ENCODE measurements around the gene ALCAM.

ALCAM gene

GRCh38 chr3:105502333-105502732, 135.6 kb downstream of the ALCAM start:
- TF ChIP-seq, protein P1, sequence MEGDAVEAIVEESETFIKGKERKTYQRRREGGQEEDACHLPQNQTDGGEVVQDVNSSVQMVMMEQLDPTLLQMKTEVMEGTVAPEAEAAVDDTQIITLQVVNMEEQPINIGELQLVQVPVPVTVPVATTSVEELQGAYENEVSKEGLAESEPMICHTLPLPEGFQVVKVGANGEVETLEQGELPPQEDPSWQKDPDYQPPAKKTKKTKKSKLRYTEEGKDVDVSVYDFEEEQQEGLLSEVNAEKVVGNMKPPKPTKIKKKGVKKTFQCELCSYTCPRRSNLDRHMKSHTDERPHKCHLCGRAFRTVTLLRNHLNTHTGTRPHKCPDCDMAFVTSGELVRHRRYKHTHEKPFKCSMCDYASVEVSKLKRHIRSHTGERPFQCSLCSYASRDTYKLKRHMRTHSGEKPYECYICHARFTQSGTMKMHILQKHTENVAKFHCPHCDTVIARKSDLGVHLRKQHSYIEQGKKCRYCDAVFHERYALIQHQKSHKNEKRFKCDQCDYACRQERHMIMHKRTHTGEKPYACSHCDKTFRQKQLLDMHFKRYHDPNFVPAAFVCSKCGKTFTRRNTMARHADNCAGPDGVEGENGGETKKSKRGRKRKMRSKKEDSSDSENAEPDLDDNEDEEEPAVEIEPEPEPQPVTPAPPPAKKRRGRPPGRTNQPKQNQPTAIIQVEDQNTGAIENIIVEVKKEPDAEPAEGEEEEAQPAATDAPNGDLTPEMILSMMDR (IDR thresholded peaks at IDR 0.05; ENCODE audit: low read depth, low read length): no peak
- no peak for DNase-seq (ENCODE audit: low read depth, low spot score)
- in situ Hi-C loops (cut with HindIII; ENCODE audit: low sequenced_read_pairs): no loop called here
- H3K4me3 ChIP-seq (ENCODE audit: low read depth, low read length): no peak overlapping the region

- TF ChIP-seq, protein P1 (IDR thresholded peaks at IDR 0.05; ENCODE audit: low read depth, low read length): no peak
- H3K4me3 ChIP-seq (ENCODE audit: low read depth, low read length): no peak overlapping the region
- no peak for DNase-seq (ENCODE audit: low read depth, low spot score)
- in situ Hi-C loops (cut with HindIII; ENCODE audit: low sequenced_read_pairs): no loop called here
Observed at GRCh38 chr3:105503191-105503593, 136.5 kb downstream of the ALCAM start.

GRCh38 chr3:105504440-105504951, 137.8 kb downstream of the ALCAM start:
- in situ Hi-C loops (cut with HindIII; ENCODE audit: low sequenced_read_pairs): no loop called here
- no peak for DNase-seq (ENCODE audit: low read depth, low spot score)
- H3K4me3 ChIP-seq (ENCODE audit: low read depth, low read length): no peak overlapping the region
- TF ChIP-seq, protein P1 (IDR thresholded peaks at IDR 0.05; ENCODE audit: low read depth, low read length): no peak

DNA sequence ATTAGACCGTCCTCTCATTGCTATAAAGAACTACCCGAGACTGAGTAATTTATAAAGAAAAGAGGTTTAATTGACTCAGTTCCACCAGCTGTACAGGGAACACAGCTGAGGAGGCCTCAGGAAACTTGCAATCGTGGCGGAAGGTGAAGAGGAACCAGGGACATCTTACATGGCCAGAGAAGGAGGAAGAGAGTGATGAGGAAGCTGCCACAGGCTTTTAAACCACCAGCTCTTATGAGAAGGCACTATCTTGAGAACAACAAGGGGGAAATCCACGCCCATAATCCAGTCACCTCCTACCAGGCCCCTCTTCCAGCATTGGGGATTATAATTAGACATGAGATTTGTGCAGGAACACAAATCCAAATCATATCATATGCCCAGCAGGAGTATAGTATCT, 138.5 kb downstream of the ALCAM start:
- in situ Hi-C loops (cut with HindIII; ENCODE audit: low sequenced_read_pairs): no loop called here

DNA sequence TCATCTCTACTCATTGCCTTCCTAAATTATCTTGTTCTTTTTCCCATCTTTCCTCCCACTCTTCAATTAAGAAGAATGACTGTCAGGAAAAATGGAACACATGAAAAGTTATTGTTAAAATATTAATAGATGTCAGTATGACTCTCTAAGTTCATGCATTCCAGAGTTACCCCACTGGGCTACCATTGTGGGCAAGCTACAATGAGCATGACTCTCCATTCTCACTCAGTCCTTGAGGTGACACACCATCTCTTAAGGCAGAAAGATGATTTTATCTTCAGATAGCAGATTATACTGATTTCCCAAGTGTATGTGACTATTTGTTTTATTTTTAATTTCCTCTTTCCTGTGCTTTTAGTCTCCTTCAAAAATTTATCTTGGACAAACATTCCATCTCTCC, 144.3 kb downstream of the ALCAM start:
- in situ Hi-C loops (cut with HindIII; ENCODE audit: low sequenced_read_pairs): no loop called here
- no peak for DNase-seq (ENCODE audit: low read depth, low spot score)
- H3K4me3 ChIP-seq (ENCODE audit: low read depth, low read length): no peak overlapping the region
- TF ChIP-seq, protein P1 (IDR thresholded peaks at IDR 0.05; ENCODE audit: low read depth, low read length): no peak

More for the DNA sequence above, 138.5 kb downstream of the ALCAM start:
- no peak overlapping the region for H3K4me3 ChIP-seq (ENCODE audit: low read depth, low read length)
- TF ChIP-seq, protein P1 (IDR thresholded peaks at IDR 0.05; ENCODE audit: low read depth, low read length): no peak
- DNase-seq (ENCODE audit: low read depth, low spot score): no peak

DNA sequence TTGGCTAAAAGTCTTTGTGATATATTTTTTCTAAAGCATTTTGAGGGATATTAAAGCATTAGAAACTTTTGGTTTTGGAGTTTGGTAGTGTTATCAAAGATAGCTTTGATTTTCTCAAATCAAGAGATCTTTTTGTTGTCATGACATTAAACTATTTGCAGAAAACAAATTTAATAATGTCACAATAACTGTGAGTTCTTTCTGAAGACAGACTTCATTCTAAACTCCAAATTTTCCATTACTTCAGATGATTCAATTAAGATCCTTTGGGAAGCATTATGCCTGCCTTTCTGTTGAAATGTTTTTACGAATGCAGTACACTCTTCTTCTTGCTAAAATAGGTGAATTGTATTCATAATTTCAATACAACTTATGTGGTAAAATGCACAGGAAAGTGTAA, 145.4 kb downstream of the ALCAM start:
- H3K4me3 ChIP-seq (ENCODE audit: low read depth, low read length): no peak overlapping the region
- TF ChIP-seq, protein P1 (IDR thresholded peaks at IDR 0.05; ENCODE audit: low read depth, low read length): no peak
- in situ Hi-C loops (cut with HindIII; ENCODE audit: low sequenced_read_pairs): no loop called here
- DNase-seq (ENCODE audit: low read depth, low spot score): no peak

- DNase-seq (ENCODE audit: low read depth, low spot score): peak; percentile 83
Observed at GRCh38 chr3:105513042-105513441, 146.3 kb downstream of the ALCAM start.

More at GRCh38 chr3:105513042-105513441, 146.3 kb downstream of the ALCAM start:
- TF ChIP-seq, protein P1 (IDR thresholded peaks at IDR 0.05; ENCODE audit: low read depth, low read length): no peak
- no peak overlapping the region for H3K4me3 ChIP-seq (ENCODE audit: low read depth, low read length)
- in situ Hi-C loops (cut with HindIII; ENCODE audit: low sequenced_read_pairs): no loop called here

All from astrocyte of the spinal cord (primary cell).